ENCODE measurements around the gene CSAD. TPM values are rescaled to one million over a fixed set of nuclear protein-coding genes. Genes with fewer than 3 reads are reported as not detected.

Gene CSAD
- total RNA-seq, 1 donor from 2014 or later, result 41.7 TPM

GRCh38 chr12:53214687-53215455 is 34.1 kb upstream of the CSAD start:
- DNase-seq, result no peak
- intact Hi-C loops (cut with DNase I), result loop anchor here (10.0 kb wide), 1 partner anchor 70 kb away; no protein-coding TSS in a partner anchor
- no peak overlapping the region for H3K4me3 ChIP-seq
- H3K4me1 ChIP-seq, result peaks cover 56% of the 10 kb centered on the region
- H3K27ac ChIP-seq, result peak overlapping the region; percentile 30
- no peaks in the 10 kb centered on the region for H3K9me3 ChIP-seq
- TF ChIP-seq CTCF (IDR thresholded peaks at IDR 0.05), result no peak
- H3K27me3 ChIP-seq, result no peaks in the 10 kb centered on the region
- H3K36me3 ChIP-seq, result peaks cover 51% of the 10 kb centered on the region
- ATAC-seq, result peak; percentile 5

- H3K27ac ChIP-seq, result peak overlapping the region; percentile 30
- H3K4me3 ChIP-seq, result no peak overlapping the region
- no peak for TF ChIP-seq CTCF (IDR thresholded peaks at IDR 0.05)
- no peaks in the 10 kb centered on the region for H3K9me3 ChIP-seq
- peaks cover 51% of the 10 kb centered on the region for H3K36me3 ChIP-seq
- peaks cover 58% of the 10 kb centered on the region for H3K4me1 ChIP-seq
- no peaks in the 10 kb centered on the region for H3K27me3 ChIP-seq
- intact Hi-C loops (cut with DNase I), result loop anchor here (10.0 kb wide), 1 partner anchor 71 kb away; no protein-coding TSS in a partner anchor
- ATAC-seq, result no peak
- no peak for DNase-seq
These were observed 33.5 kb upstream of the CSAD start for GRCh38 chr12:53214221-53214620.

- H3K27ac ChIP-seq, result no peak overlapping the region
- H3K4me3 ChIP-seq, result no peak overlapping the region
- ATAC-seq (peak; percentile 82), DNase-seq (peak; percentile 92)
- H3K27me3 ChIP-seq, result no peaks in the 10 kb centered on the region
- intact Hi-C loops (cut with DNase I), result loop anchor here (10.0 kb wide), 1 partner anchor 71 kb away; no protein-coding TSS in a partner anchor
- H3K36me3 ChIP-seq, result peaks cover 51% of the 10 kb centered on the region
- TF ChIP-seq CTCF (IDR thresholded peaks at IDR 0.05), result peak; percentile 89
- peaks cover 60% of the 10 kb centered on the region for H3K4me1 ChIP-seq
- no peaks in the 10 kb centered on the region for H3K9me3 ChIP-seq
These were observed 32.6 kb upstream of the CSAD start for GRCh38 chr12:53213348-53213747.

- TF ChIP-seq CTCF (IDR thresholded peaks at IDR 0.05), result no peak
- H3K9me3 ChIP-seq, result no peaks in the 10 kb centered on the region
- peaks cover 59% of the 10 kb centered on the region for H3K4me1 ChIP-seq
- ATAC-seq, result no peak
- no peak overlapping the region for H3K27ac ChIP-seq
- no peaks in the 10 kb centered on the region for H3K27me3 ChIP-seq
- DNase-seq, result no peak
- H3K36me3 ChIP-seq, result peaks cover 51% of the 10 kb centered on the region
- intact Hi-C loops (cut with DNase I), result loop anchor here (10.0 kb wide), 1 partner anchor 72 kb away; no protein-coding TSS in a partner anchor
- H3K4me3 ChIP-seq, result no peak overlapping the region
These were observed 32.2 kb upstream of the CSAD start for GRCh38 chr12:53212931-53213330.

- intact Hi-C loops (cut with DNase I), result loop anchor here (10.0 kb wide), 1 partner anchor 73 kb away; no protein-coding TSS in a partner anchor
- Histone ChIP-seq H3K27me3 (no peaks in the 10 kb centered on the region), H3K36me3 (peaks cover 51% of the 10 kb centered on the region), H3K9me3 (no peaks in the 10 kb centered on the region), H3K27ac (no peak overlapping the region), H3K4me3 (no peak overlapping the region), H3K4me1 (peaks cover 56% of the 10 kb centered on the region)
- ATAC-seq (no peak), DNase-seq (no peak)
- no peak for TF ChIP-seq CTCF (IDR thresholded peaks at IDR 0.05)
These were observed 31.0 kb upstream of the CSAD start for GRCh38 chr12:53211476-53212381.
